NOMO-1 treated with DMSO at 0.1 percent for 48 hours (cell line): ENCODE data around the gene CNPY4.

Source experiments
- DNase-seq: peaks from one replicate; lab custom pipeline; 2025; ENCODE audit not compliant: unreplicated experiment; lab: John Stamatoyannopoulos, UW

The CNPY4 gene

GRCh38 chr7:100119072-100119969 is at the start of gene CNPY4, which contains the start of gene TAF6:
Gene CNPY4, plus strand, starts transcription at chr7:100119634. Its CDS starts 111 bp downstream, at chr7:100119745.
Gene TAF6, minus strand, starts transcription at chr7:100119358. Its CDS starts 5,149 bp downstream, at chr7:100114209.
- peak; percentile 97 for DNase-seq

- no peak for DNase-seq
Observed at GRCh38 chr7:100069991-100070390, 49.4 kb upstream of the CNPY4 start.

- DNase-seq, result no peak
Observed at GRCh38 chr7:100071018-100071723, 48.3 kb upstream of the CNPY4 start.

- no peak for DNase-seq
Observed at GRCh38 chr7:100072462-100072861, 47.0 kb upstream of the CNPY4 start.

- no peak for DNase-seq
Observed at GRCh38 chr7:100074841-100075240, 44.6 kb upstream of the CNPY4 start.

GRCh38 chr7:100075418-100075817 is 44.0 kb upstream of the CNPY4 start:
- DNase-seq, result no peak

- no peak for DNase-seq
Observed at GRCh38 chr7:100077205-100077604, 42.2 kb upstream of the CNPY4 start.

GRCh38 chr7:100079024-100079560 is 40.3 kb upstream of the CNPY4 start:
- DNase-seq, result no peak

GRCh38 chr7:100080907-100081534 is 38.4 kb upstream of the CNPY4 start:
- DNase-seq, result no peak

- peak; percentile 100 for DNase-seq
Observed at GRCh38 chr7:100081535-100082102, 37.8 kb upstream of the CNPY4 start, which contains the start of gene ZNF3. Gene ZNF3, minus strand, starts transcription at chr7:100081723. Its CDS starts 4,366 bp downstream, at chr7:100077357.

- no peak for DNase-seq
Observed at GRCh38 chr7:100082978-100083377, 36.5 kb upstream of the CNPY4 start.

- DNase-seq, result peak; percentile 23
Observed at GRCh38 chr7:100085515-100085914, 33.9 kb upstream of the CNPY4 start.

GRCh38 chr7:100087055-100087750 is 32.2 kb upstream of the CNPY4 start:
- no peak for DNase-seq

GRCh38 chr7:100088095-100088620 is 31.3 kb upstream of the CNPY4 start:
- DNase-seq, result no peak

- peak; percentile 70 for DNase-seq
Observed at GRCh38 chr7:100088621-100089457, 30.6 kb upstream of the CNPY4 start, which contains the start of gene COPS6. Gene COPS6, plus strand, starts transcription at chr7:100088969. Its CDS starts 22 bp downstream, at chr7:100088991.

- DNase-seq, result no peak
Observed at GRCh38 chr7:100089458-100090196, 29.8 kb upstream of the CNPY4 start.

- no peak for DNase-seq
Observed at GRCh38 chr7:100090527-100091410, 28.7 kb upstream of the CNPY4 start.
